H1 (cell line): ENCODE results near the gene RNF214. TPM values are rescaled to one million over a fixed set of nuclear protein-coding genes. Genes with fewer than 3 reads are reported as not detected.

Experiments used
- CTCF ChIA-PET: fragments of 300-600 bp; sonication (Branson Sonifier 250); formaldehyde crosslinking; loops from one replicate; lab custom pipeline; 2021; ENCODE audit not compliant: partially characterized antibody; lab: Charles Lee
- POLR2A ChIA-PET: fragments of 300-600 bp; sonication (Branson Sonifier 250); formaldehyde crosslinking; loops from one replicate; lab custom pipeline; 2021; ENCODE audit warnings: inconsistent platforms; ENCODE audit not compliant: partially characterized antibody; lab: Charles Lee
- DNase-seq, 2 experiments: peaks; one replicate each; pipeline versions ENCODE4 v3.0.0 to v3.0.0-alpha.2; 2010 to 2022; ENCODE audit warnings: low spot score in 2 of 2, low read depth in 1 of 2, mixed read lengths in 1 of 2
- FAIRE-seq: peaks from 2 replicates; lab custom pipeline; 2011; peaks lifted over from hg19 to GRCh38; lab: Jason Lieb, UNC
- H2AFZ ChIP-seq: 2 replicates; pipeline ENCODE4 v1.8.1; 2012; ENCODE audit warnings: low read length, inconsistent platforms
- H2AK5ac ChIP-seq: 2 replicates; pipeline ENCODE4 v1.6.1; 2013; ENCODE audit warnings: low read depth, low read length
- H2BK120ac ChIP-seq: replicated peaks from 2 replicates; pipeline ENCODE3; 2013; ENCODE audit warnings: low read depth, low read length, inconsistent platforms
- H2BK12ac ChIP-seq: 2 replicates; pipeline ENCODE4 v1.6.1; 2013; ENCODE audit warnings: low read depth, low read length
- H2BK15ac ChIP-seq: 2 replicates; pipeline ENCODE4 v1.6.1; 2013; ENCODE audit warnings: low read length
- H2BK20ac ChIP-seq: 2 replicates; pipeline ENCODE4 v1.6.1; 2013; ENCODE audit warnings: low read length
- H2BK5ac ChIP-seq: 2 replicates; pipeline ENCODE4 v1.6.1; 2013; ENCODE audit warnings: low read depth, low read length
- H3K14ac ChIP-seq: 2 replicates; pipeline ENCODE4 v1.6.1; 2013; ENCODE audit warnings: inconsistent platforms; ENCODE audit not compliant: insufficient read length
- H3K18ac ChIP-seq: 2 replicates; pipeline ENCODE4 v1.6.1; 2013; ENCODE audit warnings: low read length; ENCODE audit errors: extremely low read depth
- H3K23ac ChIP-seq: 2 replicates; pipeline ENCODE4 v1.6.1; 2013; ENCODE audit warnings: inconsistent platforms; ENCODE audit not compliant: insufficient read length
- H3K23me2 ChIP-seq: 2 replicates; pipeline ENCODE4 v1.6.1; 2013; ENCODE audit warnings: low read depth, low read length
- H3K27ac ChIP-seq: 2 replicates; pipeline ENCODE4 v1.6.1; 2011; ENCODE audit warnings: low read depth, low read length, inconsistent platforms
- H3K27me3 ChIP-seq, 4 experiments: replicated peaks in 1 of 4; 1 replicate in 1 of 4; 2 replicates in 3 of 4; pipeline versions ENCODE4 v1.6.1 to v1.8.1; 2011 to 2013; ENCODE audit warnings: low read length in 3 of 4, mild to moderate bottlenecking in 3 of 4, inconsistent platforms in 2 of 4, mixed read lengths in 2 of 4, moderate library complexity in 1 of 4; ENCODE audit not compliant: control insufficient read depth in 3 of 4, insufficient read depth in 3 of 4; ENCODE audit errors: extremely low read depth in 1 of 4
- H3K36me3 ChIP-seq, 4 experiments: 2 replicates each; pipeline versions ENCODE4 v1.6.1 to v1.8.1; 2011 to 2013; ENCODE audit warnings: mild to moderate bottlenecking in 4 of 4, low read length in 3 of 4, moderate library complexity in 2 of 4, control low read depth in 1 of 4, inconsistent platforms in 1 of 4; ENCODE audit not compliant: insufficient read depth in 4 of 4, control insufficient read depth in 2 of 4
- H3K4ac ChIP-seq: replicated peaks from 2 replicates; pipeline ENCODE3; 2013; ENCODE audit warnings: low read length, low read depth, mixed read lengths, inconsistent platforms; ENCODE audit not compliant: insufficient read length
- H3K4me1 ChIP-seq, 4 experiments: replicated peaks in 1 of 4; 1 replicate in 1 of 4; 2 replicates in 3 of 4; pipeline versions ENCODE4 v1.6.1 to v1.8.1; 2011 to 2013; ENCODE audit warnings: low read length in 3 of 4, inconsistent platforms in 2 of 4, mixed read lengths in 1 of 4; ENCODE audit not compliant: insufficient read depth in 4 of 4, control insufficient read depth in 3 of 4
- H3K4me2 ChIP-seq, 2 experiments: 2 replicates each; pipeline versions ENCODE4 v1.6.1 to v1.8.1; 2011 to 2013; ENCODE audit warnings: low read depth in 2 of 2, low read length in 2 of 2, control low read depth in 1 of 2, inconsistent platforms in 1 of 2, mild to moderate bottlenecking in 1 of 2; ENCODE audit not compliant: insufficient read depth in 1 of 2
- H3K4me3 ChIP-seq, 4 experiments: fragments of 200-600, 300-600 bp in 1 of 4; sonication (generic), shearing (Covaris generic), sonication (Bioruptor Twin) in 1 of 4; 2 replicates each; pipeline versions ENCODE4 v1.5.1 to v1.8.1; 2011 to 2016; ENCODE audit warnings: low read length in 4 of 4, low read depth in 3 of 4, control low read depth in 2 of 4, inconsistent platforms in 2 of 4, mild to moderate bottlenecking in 2 of 4, mixed read lengths in 1 of 4, moderate library complexity in 1 of 4; ENCODE audit not compliant: insufficient read depth in 2 of 4; ENCODE audit errors: extremely low read depth in 1 of 4
- H3K56ac ChIP-seq: replicated peaks from 2 replicates; pipeline ENCODE3; 2013; ENCODE audit warnings: low read depth, mild to moderate bottlenecking, mixed read lengths, low read length, inconsistent platforms; ENCODE audit not compliant: insufficient read length
- H3K79me1 ChIP-seq: 2 replicates; pipeline ENCODE4 v1.6.1; 2013; ENCODE audit warnings: low read depth, low read length, control low read depth
- H3K79me2 ChIP-seq, 2 experiments: 2 replicates each; pipeline versions ENCODE4 v1.6.1 to v1.8.1; 2012 to 2013; ENCODE audit warnings: low read length in 2 of 2, mild to moderate bottlenecking in 2 of 2, inconsistent platforms in 1 of 2; ENCODE audit not compliant: insufficient read depth in 2 of 2, control insufficient read depth in 1 of 2
- H3K9ac ChIP-seq, 4 experiments: replicated peaks in 1 of 4; 1 replicate in 1 of 4; 2 replicates in 3 of 4; pipeline versions ENCODE4 v1.6.1 to v1.8.1; 2011 to 2013; ENCODE audit warnings: low read depth in 3 of 4, low read length in 3 of 4, control low read depth in 2 of 4, mild to moderate bottlenecking in 2 of 4, moderate library complexity in 2 of 4, inconsistent platforms in 1 of 4; ENCODE audit errors: extremely low read depth in 1 of 4
- H3K9me3 ChIP-seq, 2 experiments: 2 replicates each; pipeline versions ENCODE4 v1.6.1 to v1.8.1; 2012 to 2013; ENCODE audit warnings: mild to moderate bottlenecking in 2 of 2, moderate library complexity in 2 of 2, control low read depth in 1 of 2, inconsistent platforms in 1 of 2, low read depth in 1 of 2, low read length in 1 of 2, mixed read lengths in 1 of 2; ENCODE audit not compliant: insufficient read depth in 2 of 2
- H4K20me1 ChIP-seq, 2 experiments: replicated peaks in 1 of 2; 2 replicates each; pipeline versions ENCODE3 to v1.8.1; 2011 to 2013; ENCODE audit warnings: inconsistent platforms in 2 of 2, low read length in 2 of 2, mild to moderate bottlenecking in 1 of 2; ENCODE audit not compliant: insufficient read depth in 2 of 2, control insufficient read depth in 1 of 2
- H4K5ac ChIP-seq: 2 replicates; pipeline ENCODE4 v1.6.1; 2013; ENCODE audit warnings: low read length, low read depth, mixed read lengths, inconsistent platforms; ENCODE audit not compliant: insufficient read length
- H4K8ac ChIP-seq: 2 replicates; pipeline ENCODE4 v1.8.0; 2013; ENCODE audit warnings: mild to moderate bottlenecking, moderate library complexity, low read length, inconsistent platforms; ENCODE audit not compliant: insufficient read depth; ENCODE audit errors: extremely low read depth
- H4K91ac ChIP-seq: replicated peaks from 2 replicates; pipeline ENCODE3; 2013; ENCODE audit warnings: low read length, mixed read lengths, inconsistent platforms; ENCODE audit not compliant: insufficient read length
- CHD1 ChIP-seq: IDR thresholded peaks from 2 replicates; pipeline ENCODE4 v1.6.1; 2012; ENCODE audit warnings: low read depth, low read length, improper control_type of control experiment
- HDAC6 ChIP-seq: IDR thresholded peaks from one replicate; pipeline ENCODE4 v1.7.1; 2012; ENCODE audit warnings: low read depth, mild to moderate bottlenecking, inconsistent platforms, low read length, moderate library complexity
- PHF8 ChIP-seq: fragments of 200-600 bp; sonication (generic); conservative IDR thresholded peaks from 2 replicates; pipeline ENCODE4 v1.7.1; 2012; ENCODE audit warnings: low read depth, mild to moderate bottlenecking, inconsistent platforms, low read length, moderate library complexity
- POLR2A ChIP-seq, 2 experiments: IDR thresholded peaks; 1 replicate in 1 of 2; 2 replicates in 1 of 2; pipeline ENCODE4 v1.6.1; 2011; ENCODE audit warnings: low read depth in 2 of 2, low read length in 2 of 2, mild to moderate bottlenecking in 2 of 2; ENCODE audit errors: control extremely low read depth in 1 of 2
- TAF1 ChIP-seq: IDR thresholded peaks from 2 replicates; pipeline ENCODE4 v1.6.1; 2011; ENCODE audit warnings: mild to moderate bottlenecking, low read depth, low read length
- TAF7 ChIP-seq: optimal IDR thresholded peaks from 2 replicates; pipeline ENCODE3; 2011; ENCODE audit warnings: low read depth, mild to moderate bottlenecking, inconsistent platforms, low read length, moderate library complexity, borderline replicate concordance
- TCF12 ChIP-seq: IDR thresholded peaks from 2 replicates; pipeline ENCODE4 v1.6.1; 2011; ENCODE audit warnings: low read depth, mild to moderate bottlenecking, low read length
- WGBS, 2 experiments: shearing (Covaris generic) in 1 of 2; methylation state at CpG; one replicate each; pipeline versions ENCODE4 v1.1.6 to v1.1.7; 2013 to 2015; ENCODE audit warnings: low lambda C conversion rate in 2 of 2, mixed read lengths in 2 of 2, inconsistent platforms in 1 of 2, low coverage in 1 of 2, missing lambda C conversion rate in 1 of 2; ENCODE audit not compliant: insufficient replicate concordance in 2 of 2, insufficient coverage in 1 of 2, insufficient read length in 1 of 2; ENCODE audit errors: extremely low coverage in 1 of 2, missing lambda C conversion rate in 1 of 2; 5-methylcytosine and 5-hydroxymethylcytosine counted together
- polyA plus RNA-seq, 7 experiments: library from polyadenylated mRNA; depleted of rRNA in 3 of 7; stranded (reverse) in 5 of 7; unstranded in 2 of 7; fragments of >200 nt in 5 of 7; fragments of 200-250 nt in 2 of 7; gene quantifications; 1 replicate in 5 of 7; 2 replicates in 1 of 7; 4 replicates in 1 of 7; pipeline versions ENCODE4 v1.2.1 to v1.2.3, GENCODE V29; 2011 to 2013; ENCODE audit warnings: missing spikeins in 2 of 7, mixed read lengths in 2 of 7
- total RNA-seq: library from RNA; stranded (reverse); fragmentation: NEBNext Ultra II Directional; extraction: Animal tissue kit (Norgen Biotek cat#: 25700); gene quantifications from 2 replicates; pipeline ENCODE4 v1.2.1, GENCODE V29; 2021

Gene RNF214
- total and polyA plus RNA-seq, 2 of the 8 experiments (the other 6 are each of a cell fraction or from before 2014, with no cell fraction given): 34.9 to 35.6 TPM

DNA sequence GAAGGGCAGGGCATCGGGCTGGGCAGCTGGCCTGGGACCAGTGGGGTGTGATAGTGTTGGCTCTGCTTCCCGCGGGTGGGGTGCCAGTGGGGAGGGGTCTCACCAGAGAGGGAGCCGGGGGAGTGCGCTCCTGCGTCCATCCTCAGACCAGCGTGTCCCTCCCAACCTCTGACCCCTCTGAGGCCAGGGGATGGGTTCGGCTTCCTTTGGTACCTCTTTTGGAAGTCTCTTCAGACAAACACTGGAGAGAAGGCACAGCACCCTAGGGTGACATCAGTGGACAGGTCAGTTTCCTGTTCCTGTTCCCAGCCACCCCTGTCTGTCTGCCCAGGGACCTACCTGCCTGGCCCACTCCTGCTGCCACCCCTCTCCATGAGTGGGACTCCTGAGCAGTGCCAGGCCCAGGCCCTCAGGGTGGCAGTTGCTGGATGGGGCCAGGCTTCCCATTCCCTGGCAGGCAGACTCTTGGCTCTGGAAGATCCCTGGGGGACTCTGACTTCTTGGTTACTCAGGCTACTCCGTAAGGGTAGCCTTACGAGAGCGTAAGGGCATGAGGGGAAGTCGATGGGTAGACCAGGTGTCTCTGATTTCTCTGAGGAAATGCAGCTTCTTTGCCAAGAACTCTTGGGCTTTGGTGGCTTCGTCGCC, 30.7 kb upstream of the RNF214 start:
- H3K56ac ChIP-seq: no peak overlapping the region
- no peak overlapping the region for H2AFZ ChIP-seq
- CTCF ChIA-PET: interaction anchor here (0.6 to 18.7 kb wide), 5 partner anchors 19 to 458 kb away, joined by 3 to 449 read pairs (median 4); partner anchors contain the start of genes PCSK7, RNF214 and SIDT2
- H3K4ac ChIP-seq: no peak overlapping the region
- H2BK12ac ChIP-seq: no peak overlapping the region
- peaks cover 6% of the 10 kb centered on the region; the same call in 1 of the 2 replicates for H3K23me2 ChIP-seq
- H2AK5ac ChIP-seq: no peak overlapping the region
- H3K14ac ChIP-seq: no peak overlapping the region
- H3K23ac ChIP-seq: no peak overlapping the region
- TF ChIP-seq CHD1 (no peak), POLR2A (IDR thresholded peaks at IDR 0.05; ENCODE audit: control extremely low read depth in 1 of 2, low read depth in 2 of 2, low read length in 2 of 2) (peak in 1 of 2 experiments; percentile 52; a peak in 2 of 3 replicates), PHF8 (no peak), TCF12 (no peak), TAF7 (peak; percentile 25), TAF1 (no peak), HDAC6 (no peak)
- TF ChIP-seq, all 59 proteins: peak for 2
- WGBS, 2 experiments: 91% methylated on average over 12 of the region's 14 CpGs; no CpG with 5 or more reads in 1 of the 2 experiments
- H2BK20ac ChIP-seq: no peak overlapping the region
- POLR2A ChIA-PET: interaction anchor here (0.7 to 10.3 kb wide), 9 partner anchors 10 to 50 kb away, joined by 4 to 153 read pairs (median 9); partner anchors contain the start of genes PCSK7, RNF214 and SIDT2
- H3K27ac ChIP-seq: no peak overlapping the region
- no peak for FAIRE-seq
- H3K4me2 ChIP-seq: peak overlapping the region in 1 of 2 experiments; percentile 67; a peak in 1 of 4 replicates
- H3K9ac ChIP-seq: no peak overlapping the region; a peak in 2 of 7 replicates
- no peak for DNase-seq
- H2BK15ac ChIP-seq: no peak overlapping the region
- no peak overlapping the region for H3K18ac ChIP-seq
- H2BK5ac ChIP-seq: peak overlapping the region; percentile 35; the same call in 1 of the 2 replicates
- H4K91ac ChIP-seq: no peak overlapping the region
- no peaks in the 10 kb centered on the region; a peak in 1 of 7 replicates for H3K27me3 ChIP-seq
- H4K8ac ChIP-seq: peak overlapping the region; percentile 38; the same call in 1 of the 2 replicates
- no peaks in the 10 kb centered on the region; the same call in 1 of the 2 replicates for H3K79me1 ChIP-seq
- no peak overlapping the region for H2BK120ac ChIP-seq
- H3K79me2 ChIP-seq: peaks cover 0 to 14% of the 10 kb centered on the region in 2 experiments; a peak in 1 of 4 replicates
- no peaks in the 10 kb centered on the region for H3K9me3 ChIP-seq
- H4K5ac ChIP-seq: no peak overlapping the region
- no peak overlapping the region for H3K4me3 ChIP-seq
- peaks cover 0 to 2% of the 10 kb centered on the region in 2 experiments for H4K20me1 ChIP-seq
- peaks cover 7 to 32% (median 28%) of the 10 kb centered on the region in 4 experiments for H3K4me1 ChIP-seq
- peaks cover 2 to 8% (median 5%) of the 10 kb centered on the region in 4 experiments; a peak in 3 of 8 replicates for H3K36me3 ChIP-seq
